ENCODE results near the gene MIDN.
"Not testable (repeated sequence)": the region's sequence is repeated elsewhere in the genome, so short reads cannot be mapped to it uniquely, and the experiment has no call there.

The MIDN gene

DNA sequence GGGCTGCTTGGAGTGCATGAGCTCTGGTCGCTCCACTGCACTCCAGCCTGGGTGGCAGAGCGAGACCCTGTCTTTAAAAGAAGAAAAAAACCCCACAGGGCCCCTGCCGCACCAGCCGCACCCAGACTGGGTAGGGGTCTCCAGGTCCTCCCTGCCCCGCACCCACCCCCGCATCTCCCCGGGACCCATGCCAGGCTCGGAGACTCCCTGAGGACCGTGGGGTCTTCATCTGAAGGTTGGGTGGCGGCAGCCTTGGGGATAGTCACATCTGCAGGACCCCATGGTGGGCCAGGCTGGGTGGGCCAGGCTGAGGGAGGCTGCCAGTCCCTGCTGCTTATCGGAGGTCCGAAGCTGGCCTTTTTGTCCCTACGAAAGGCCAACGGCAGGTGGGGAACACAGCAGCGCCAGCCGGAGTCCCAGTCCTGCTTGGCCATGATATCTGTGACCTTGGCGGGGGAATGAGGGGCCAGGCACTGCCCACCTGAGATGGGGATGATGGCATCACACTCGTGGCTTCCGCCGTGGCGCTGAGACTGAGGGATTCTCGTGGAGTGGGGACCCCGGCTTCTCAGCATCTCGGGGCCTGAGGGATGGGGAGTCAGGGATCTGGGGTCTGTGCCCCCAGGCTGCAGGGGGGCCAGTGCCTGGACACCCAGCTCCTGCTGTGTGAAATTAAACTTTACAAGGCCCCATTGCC is 48.3 kb downstream of the MIDN start:
- DNase-seq = no peak

DNA sequence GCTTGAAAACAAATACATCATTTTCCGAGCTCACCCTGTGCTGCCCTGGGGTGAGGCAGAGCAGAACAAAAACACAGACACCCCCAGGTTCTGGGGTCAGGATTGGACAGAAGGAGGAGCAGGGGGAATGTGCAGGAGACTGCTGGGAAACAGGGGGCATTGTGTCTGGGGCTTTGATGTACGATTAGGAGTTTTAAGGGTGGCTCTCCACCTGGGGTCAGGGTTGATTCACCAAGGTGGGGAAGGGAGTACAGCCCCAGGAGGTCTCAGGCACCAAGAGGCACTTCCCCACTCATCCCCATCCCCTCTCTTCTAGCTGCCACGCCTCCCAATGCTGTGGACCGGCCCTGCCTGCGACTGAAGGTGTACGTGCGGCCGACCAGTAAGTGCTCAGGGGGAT is 49.9 kb downstream of the MIDN start:
- DNase-seq = no peak

DNA sequence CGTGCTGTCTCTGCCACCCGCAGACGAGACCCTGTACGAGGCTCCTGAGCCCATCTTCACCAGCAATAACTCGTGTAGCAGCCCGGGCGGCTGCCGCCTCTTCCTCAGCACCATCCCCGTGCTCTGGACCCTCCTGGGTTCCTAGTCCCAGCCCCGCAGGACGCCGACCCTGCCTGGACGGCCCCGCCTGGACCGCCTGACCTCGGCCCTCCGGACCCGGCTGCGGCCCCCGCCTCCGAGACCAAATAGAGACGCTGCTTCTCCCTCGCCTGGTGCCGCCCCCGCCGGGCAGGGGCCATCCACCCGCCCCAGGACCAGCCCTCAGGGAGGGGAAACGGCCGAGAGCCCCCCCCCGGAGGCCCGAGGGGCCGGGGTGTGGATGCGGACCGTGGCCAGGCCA is 51.4 kb downstream of the MIDN start:
- no peak for DNase-seq

DNA sequence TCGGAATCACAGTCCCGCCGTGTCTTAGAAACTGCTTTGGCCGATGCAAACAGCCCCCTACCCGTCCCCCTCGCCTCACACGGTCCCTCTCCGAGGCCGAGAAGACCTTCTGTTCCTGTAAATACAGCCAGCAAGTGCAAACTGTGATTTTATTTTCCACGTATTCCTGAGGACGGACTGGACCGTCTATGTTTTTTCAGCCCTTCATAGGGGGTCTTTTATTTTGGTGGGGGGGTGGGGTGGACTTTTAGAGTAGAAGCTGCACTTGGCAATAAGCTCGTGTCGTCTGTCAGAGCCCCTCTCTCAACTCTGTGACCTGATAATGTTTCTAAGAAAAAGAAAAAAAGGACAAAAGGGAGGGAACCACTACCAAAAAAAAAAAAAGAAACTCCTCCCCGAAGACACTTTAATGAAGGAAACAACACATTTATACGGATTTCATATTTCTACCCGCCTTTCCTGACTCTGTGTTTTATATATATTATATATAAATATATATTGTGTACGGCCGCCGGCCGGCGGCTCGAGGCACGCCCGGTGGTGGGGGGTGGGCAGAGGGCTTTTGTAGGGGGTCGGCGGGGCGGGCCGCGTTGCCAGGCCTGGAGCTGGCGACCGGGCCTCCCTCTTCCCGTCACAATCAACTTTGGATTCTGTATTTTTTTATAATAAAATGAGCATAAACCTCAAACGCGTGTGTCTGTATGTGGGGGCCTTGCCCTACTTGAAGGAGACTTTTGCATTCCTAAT is 52.5 kb downstream of the MIDN start:
- DNase-seq = no peak

DNA sequence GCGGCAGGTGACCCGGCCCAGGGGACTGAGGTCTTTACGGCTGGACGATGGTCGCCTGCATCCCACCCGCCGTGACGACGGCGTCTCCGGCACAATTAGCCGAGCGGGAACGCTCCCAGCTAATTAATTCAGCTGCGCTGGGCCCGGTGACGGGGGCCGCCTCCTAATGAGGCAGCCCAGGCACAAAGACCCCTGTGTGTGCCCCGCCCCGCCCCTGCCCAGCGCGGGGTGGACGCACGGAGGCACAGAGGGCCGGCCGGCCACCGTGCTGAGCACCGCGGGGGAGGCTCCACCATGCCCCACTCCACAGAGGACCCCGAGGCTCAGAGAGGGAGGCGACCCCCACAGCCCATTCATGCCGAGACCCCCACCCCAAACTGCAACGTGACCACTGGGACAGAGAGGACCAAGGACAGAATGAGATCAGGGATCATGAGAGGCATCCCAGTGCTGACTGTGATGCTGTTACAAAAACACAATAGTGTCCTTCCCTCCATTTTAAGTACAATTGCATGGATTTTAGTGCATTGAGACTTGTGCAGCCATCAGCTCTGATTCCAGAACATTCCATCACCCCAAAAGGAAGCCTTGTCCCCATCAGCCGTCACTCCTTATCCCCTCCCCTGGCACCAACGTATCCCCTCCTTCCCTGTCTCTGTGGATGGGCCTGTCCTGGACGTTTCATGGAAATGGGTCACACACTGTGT is 54.3 kb downstream of the MIDN start:
- DNase-seq = no peak

DNA sequence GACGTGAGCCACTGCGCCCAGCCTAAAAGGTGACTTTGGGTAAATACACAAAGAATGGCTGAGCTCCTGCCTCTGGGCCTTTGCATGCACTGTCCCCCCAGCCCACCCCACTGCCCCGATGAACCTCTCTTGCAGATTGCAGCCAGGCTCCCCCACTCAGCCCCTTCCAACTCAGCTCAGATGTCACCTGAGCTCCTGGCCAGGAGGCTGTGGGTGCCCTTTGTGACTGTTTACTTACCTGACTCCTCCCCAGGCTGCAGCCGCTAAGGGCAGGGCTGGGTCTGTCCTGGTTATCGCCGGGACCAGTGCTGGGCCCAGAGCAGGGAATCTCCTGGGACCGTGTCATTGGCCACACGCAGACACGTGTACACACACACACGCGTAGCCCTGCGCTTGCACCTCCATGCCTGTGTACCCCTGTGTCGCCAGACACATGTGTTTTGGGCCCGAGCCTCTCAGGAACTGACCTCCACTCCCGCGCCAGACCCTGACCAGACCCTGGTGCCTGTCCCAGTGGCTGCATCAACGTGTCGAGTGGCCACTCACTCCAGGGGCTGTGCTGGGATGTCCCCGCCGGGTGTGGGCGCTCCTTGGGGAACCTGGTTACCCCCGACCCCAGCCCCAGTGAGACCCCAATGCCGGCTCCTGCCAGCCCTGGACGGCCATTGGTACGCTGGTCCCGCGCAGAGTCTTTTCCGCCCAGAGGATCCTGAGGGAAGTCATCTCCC is 56.0 kb downstream of the MIDN start:
- no peak for DNase-seq

DNA sequence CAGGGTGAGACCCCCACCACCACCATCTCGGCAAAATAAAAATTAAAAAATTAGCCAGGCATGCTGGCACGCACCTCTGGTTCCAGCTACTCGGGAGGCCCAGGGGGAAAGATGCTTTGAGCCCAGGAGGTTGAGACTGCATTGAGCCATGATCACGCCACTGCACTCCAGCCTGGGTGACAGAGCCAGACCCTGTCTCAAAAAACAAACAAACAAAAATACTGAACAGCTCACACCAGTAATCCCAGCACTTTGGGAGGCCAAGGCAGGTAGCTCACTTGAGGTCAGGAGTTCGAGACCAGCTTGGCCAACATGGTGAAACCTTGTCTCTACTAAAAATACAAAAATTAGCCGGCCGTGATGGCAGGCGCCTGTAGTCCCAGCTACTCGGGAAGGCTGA is 57.0 kb downstream of the MIDN start:
- not testable (repeated sequence) for DNase-seq

DNA sequence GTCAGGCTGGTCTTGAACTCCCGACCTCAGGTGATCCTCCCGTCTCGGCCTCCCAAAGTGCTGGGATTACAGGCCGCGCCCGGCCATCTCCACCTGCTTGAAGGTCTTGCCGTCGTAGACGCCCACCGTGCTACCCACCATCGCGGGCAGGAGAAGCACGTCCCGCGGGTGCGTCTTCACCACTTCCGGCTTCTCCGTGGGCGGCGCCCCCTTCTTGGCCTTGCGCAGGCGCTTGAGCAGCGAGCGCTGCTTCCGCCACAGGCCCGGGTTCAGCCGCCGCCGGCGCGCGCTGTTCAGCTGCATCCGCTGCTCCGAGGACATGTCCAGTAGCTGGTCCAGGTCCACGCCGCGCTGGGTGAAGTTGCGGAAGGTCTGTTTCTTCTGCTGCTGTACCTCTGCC is 58.9 kb downstream of the MIDN start:
- DNase-seq = no peak

DNA sequence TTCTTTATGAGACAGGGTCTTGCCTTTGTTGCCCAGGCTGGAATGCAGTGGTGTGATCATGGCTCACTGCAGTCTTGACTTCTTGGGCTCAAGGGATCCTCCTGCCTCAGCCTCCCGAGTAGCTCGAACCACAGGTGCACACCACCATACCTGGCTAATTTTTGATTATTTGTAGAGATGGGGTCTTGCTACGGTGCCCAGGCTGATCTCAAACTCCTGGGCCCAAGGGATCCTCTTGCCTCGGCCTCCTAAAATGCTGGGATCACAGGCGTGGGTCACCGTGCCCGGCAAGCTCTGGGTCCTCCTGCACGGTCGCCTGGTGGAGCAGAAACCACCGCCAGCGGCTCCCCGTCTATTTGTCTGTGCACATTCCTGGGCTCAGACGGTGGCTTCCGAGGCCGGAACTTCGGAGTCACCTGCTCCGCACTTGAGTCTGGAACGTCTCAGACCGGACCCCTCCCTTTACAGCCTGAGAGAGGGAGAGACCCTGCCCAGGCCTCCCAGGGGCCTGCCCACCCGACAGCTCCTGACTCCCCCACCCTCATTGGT is 59.4 kb downstream of the MIDN start:
- no peak for DNase-seq

DNA sequence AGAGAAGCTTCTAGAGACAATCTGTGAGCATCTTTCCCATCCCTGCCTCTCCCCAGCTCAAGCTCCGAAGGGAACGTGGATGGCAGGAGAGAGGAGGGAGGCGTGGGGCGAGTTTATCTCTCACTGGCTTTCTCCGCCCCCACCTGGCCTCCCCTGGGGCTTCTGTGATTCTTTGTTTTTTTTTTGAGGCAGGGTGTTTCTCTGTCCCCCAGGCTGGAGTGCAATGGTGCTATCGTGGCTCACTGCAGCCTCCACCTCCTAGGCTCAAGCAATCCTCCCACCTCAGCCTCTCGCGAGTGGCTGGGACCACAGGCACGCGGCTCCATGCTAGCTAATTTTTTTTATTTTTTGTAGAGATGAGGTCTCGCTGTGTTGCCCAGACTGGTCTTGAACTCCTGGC is 60.3 kb downstream of the MIDN start:
- no peak for DNase-seq

All from suppressor macrophage treated with lipopolysaccharide for 4 hours (primary cell).